HAP-1 (cell line): Measurements from ENCODE around the gene IGFBP2.

Source experiments
- DNase-seq, 2 experiments: peaks; one replicate each; pipeline ENCODE4 v3.0.0-alpha.2; 2016 to 2020; ENCODE audit warnings: low spot score in 2 of 2
- H3K27me3 ChIP-seq: fragments of 250-450 bp; sonication (Bioruptor Pico); 2 replicates; pipeline ENCODE4 v1.5.1; 2020; ENCODE audit warnings: low read depth, mild to moderate bottlenecking, moderate library complexity
- H3K36me3 ChIP-seq: fragments of 250-450 bp; sonication (Bioruptor Pico); replicated peaks from 2 replicates; pipeline ENCODE4 v1.5.1; 2020; ENCODE audit warnings: mild to moderate bottlenecking
- H3K4me1 ChIP-seq: fragments of 250-450 bp; sonication (Bioruptor Pico); 2 replicates; pipeline ENCODE4 v1.5.1; 2020; ENCODE audit warnings: mild to moderate bottlenecking
- H3K4me3 ChIP-seq: fragments of 250-450 bp; sonication (Bioruptor Pico); 2 replicates; pipeline ENCODE4 v1.5.1; 2020; ENCODE audit warnings: mild to moderate bottlenecking, moderate library complexity
- H3K9me3 ChIP-seq: fragments of 250-450 bp; sonication (Bioruptor Pico); 2 replicates; pipeline ENCODE4 v1.5.1; 2020; ENCODE audit warnings: mild to moderate bottlenecking, moderate library complexity
- in situ Hi-C: fragments of 300-500 bp; cut with MboI; formaldehyde crosslinking; loops from 3 replicates; pipeline ENCODE4 v1.14.3; 2020; ENCODE audit warnings: low sequenced_read_pairs, inconsistent platforms, mixed read lengths

IGFBP2 gene

DNA sequence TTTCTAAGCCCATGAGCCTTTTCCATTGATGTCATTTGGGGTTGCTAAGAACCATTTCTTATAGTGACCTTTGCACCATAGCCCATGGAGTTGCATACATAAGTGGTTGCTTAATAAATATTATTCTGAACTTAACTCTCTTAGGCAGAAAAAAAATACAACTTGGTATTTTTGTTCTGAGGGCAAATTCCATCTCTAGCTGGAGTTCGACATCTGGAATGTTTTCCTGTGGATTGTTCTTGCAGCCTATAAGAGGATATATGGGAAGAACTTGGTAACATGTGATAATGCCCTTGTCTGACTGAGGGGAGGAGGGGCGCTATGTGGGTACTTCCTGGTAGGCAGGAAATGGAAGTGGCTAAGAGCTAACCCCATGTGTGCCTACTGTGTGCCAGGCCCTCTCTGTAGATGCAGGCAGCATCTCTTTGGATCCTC, 20.7 kb downstream of the IGFBP2 start:
- in situ Hi-C loops, result loop anchor here (25.0 kb wide), 1 partner anchor 442 kb away; no protein-coding TSS in a partner anchor
- Histone ChIP-seq H3K4me1 (no peaks in the 10 kb centered on the region), H3K9me3 (no peaks in the 10 kb centered on the region), H3K4me3 (no peak overlapping the region), H3K36me3 (peaks cover 20% of the 10 kb centered on the region), H3K27me3 (no peaks in the 10 kb centered on the region)
- DNase-seq, result no peak

DNA sequence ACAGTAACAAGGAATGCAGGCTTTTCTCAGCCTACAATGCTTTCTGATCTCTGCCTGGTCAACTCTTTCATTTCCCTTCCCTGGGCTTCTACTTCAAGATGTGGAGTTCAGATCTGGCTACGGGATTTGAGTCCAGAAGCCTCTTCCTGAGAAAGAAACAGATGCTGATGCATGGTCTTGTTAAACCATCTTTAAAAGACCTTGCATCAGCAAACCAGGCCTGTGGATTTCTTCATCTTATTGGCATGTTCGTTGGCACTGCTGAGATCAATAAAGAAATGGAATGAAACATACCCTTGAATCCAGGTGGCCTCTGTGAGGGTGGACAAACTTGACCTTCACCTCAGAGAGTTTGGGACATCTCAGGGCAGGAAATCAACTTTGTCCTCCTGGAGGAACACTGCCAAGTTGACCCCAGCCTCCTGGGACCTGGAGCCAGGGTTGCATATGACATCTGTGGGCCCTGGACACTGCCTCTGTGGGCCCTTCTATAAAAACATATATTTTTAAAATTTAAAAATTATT, 21.4 kb downstream of the IGFBP2 start:
- Histone ChIP-seq H3K27me3 (no peaks in the 10 kb centered on the region), H3K9me3 (no peaks in the 10 kb centered on the region), H3K4me1 (no peaks in the 10 kb centered on the region), H3K4me3 (no peak overlapping the region), H3K36me3 (peaks cover 20% of the 10 kb centered on the region)
- in situ Hi-C loops, result loop anchor here (25.0 kb wide), 1 partner anchor 442 kb away; no protein-coding TSS in a partner anchor
- no peak for DNase-seq

DNA sequence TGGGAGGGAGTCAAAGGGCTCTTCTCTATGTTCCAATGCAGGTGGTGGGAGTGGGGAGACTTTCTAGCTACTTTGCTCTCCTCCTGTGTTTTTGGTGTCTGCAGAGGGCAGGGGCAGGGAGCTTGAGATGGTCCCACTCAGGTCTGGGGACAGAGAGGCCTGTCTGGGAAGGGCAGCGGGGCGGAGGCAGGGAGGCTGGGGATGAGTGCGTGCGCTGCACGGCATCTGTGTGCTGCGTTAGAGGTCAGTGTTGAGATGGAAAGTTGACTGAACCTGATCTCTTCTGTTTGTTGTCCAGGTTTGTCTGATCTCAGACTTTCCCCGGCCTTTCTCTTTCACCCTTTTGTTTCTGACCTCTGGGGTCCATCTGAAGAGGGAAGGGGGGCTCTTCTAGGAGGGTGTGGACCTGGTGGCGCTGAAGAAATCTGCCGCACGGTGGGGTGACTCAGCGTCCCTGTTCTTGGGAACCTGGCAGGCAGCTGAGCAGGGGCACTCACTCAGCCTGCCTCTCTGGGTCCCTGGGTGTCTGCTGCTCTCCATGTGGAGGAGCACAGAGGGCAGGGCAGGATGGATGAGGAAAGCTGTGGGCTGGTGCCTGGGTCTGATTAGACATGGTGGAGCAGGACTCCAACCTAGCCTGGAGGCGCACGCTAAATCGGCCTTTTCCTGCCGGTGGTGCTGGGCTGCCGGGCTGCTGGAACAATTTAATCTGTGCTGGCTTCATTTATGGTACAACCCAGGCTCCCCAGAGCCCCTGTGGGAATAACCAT, 24.1 kb downstream of the IGFBP2 start:
- Histone ChIP-seq H3K27me3 (no peaks in the 10 kb centered on the region), H3K9me3 (no peaks in the 10 kb centered on the region), H3K36me3 (peaks cover 35% of the 10 kb centered on the region), H3K4me3 (no peak overlapping the region), H3K4me1 (no peaks in the 10 kb centered on the region)
- in situ Hi-C loops, result loop anchor here (25.0 kb wide), 1 partner anchor 445 kb away; no protein-coding TSS in a partner anchor
- DNase-seq, result no peak

DNA sequence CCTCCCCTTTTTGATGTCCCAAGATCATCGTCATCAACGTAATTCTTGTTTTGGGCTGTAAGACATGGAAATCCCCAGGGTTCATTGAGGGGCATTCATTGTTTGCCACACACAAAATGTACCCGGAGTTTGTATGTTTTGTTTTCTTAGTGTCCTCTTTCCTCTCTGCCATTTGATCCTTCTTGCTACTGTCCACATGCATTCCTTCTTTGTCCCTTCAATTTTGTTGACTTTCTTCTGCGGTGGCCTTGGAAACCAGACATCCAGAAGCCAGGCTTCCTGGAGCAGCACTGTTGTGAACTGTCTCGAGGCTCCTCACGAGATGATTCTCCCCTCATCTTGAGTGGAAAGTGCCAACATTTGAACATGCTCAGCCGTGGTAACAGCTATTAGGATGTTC, 24.8 kb downstream of the IGFBP2 start:
- Histone ChIP-seq H3K4me3 (no peak overlapping the region), H3K36me3 (peaks cover 41% of the 10 kb centered on the region), H3K4me1 (no peaks in the 10 kb centered on the region), H3K9me3 (no peaks in the 10 kb centered on the region), H3K27me3 (no peaks in the 10 kb centered on the region)
- in situ Hi-C loops, result loop anchor here (25.0 kb wide), 1 partner anchor 446 kb away; no protein-coding TSS in a partner anchor
- DNase-seq, result no peak

DNA sequence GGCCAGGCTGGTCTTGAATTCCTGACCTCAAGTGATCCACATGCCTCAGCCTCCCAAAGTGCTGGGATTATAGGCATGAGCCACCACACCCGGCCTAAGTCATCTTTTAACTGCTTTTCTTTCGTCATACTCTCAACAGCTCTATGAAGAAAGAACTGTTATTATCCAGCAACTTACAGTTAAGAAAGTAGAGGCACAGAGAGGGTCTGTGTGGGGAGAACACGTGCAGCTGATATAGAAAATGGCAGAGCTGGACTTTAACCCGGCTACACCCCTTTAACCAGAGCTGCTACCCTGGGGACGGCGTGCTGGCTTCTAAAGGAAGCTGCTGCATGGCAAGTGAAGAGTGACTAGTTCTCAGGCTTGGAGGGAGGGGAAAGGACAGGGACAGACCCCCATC, 25.5 kb downstream of the IGFBP2 start:
- Histone ChIP-seq H3K27me3 (no peaks in the 10 kb centered on the region), H3K4me1 (no peaks in the 10 kb centered on the region), H3K9me3 (no peaks in the 10 kb centered on the region), H3K36me3 (peaks cover 48% of the 10 kb centered on the region), H3K4me3 (no peak overlapping the region)
- in situ Hi-C loops, result loop anchor here (25.0 kb wide), 1 partner anchor 446 kb away; no protein-coding TSS in a partner anchor
- no peak for DNase-seq

DNA sequence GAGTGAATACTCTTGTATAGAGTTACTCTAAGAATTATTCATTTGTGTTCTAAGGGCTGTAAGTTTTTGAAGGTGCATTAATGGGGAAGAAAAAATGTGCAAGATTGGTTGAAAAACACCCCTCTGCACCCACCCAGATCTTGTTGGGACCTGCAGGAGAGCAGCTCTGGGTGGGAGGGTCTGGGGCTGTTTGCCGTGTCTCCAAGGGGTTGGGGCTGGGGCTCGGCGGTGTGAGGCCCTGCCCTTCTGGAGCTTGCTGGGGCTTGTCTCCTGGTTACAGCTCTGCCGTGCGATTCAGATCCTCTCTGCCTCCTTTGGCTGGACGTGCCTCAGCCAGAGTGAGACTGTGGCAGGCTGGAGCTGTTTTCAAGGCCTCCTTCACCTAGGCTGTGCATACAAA, 26.1 kb downstream of the IGFBP2 start:
- in situ Hi-C loops, result loop anchor here (25.0 kb wide), 1 partner anchor 447 kb away; no protein-coding TSS in a partner anchor
- H3K36me3 ChIP-seq, result peaks cover 48% of the 10 kb centered on the region

DNA sequence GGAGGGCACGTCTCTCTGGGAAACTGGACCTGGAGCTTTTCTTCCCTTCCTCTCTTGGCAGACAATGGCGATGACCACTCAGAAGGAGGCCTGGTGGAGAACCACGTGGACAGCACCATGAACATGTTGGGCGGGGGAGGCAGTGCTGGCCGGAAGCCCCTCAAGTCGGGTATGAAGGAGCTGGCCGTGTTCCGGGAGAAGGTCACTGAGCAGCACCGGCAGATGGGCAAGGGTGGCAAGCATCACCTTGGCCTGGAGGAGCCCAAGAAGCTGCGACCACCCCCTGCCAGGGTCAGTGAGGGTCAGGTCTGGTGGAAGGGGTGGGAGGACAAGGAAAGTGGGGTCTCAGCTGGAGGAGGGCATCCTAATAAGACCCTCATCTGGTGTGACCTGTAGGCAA, 27.3 kb downstream of the IGFBP2 start:
- Histone ChIP-seq H3K4me1 (no peaks in the 10 kb centered on the region), H3K27me3 (no peaks in the 10 kb centered on the region), H3K9me3 (no peaks in the 10 kb centered on the region), H3K36me3 (peaks cover 39% of the 10 kb centered on the region), H3K4me3 (no peak overlapping the region)
- no peak for DNase-seq
- in situ Hi-C loops, result loop anchor here (25.0 kb wide), 1 partner anchor 448 kb away; no protein-coding TSS in a partner anchor

More for the DNA sequence above, 26.1 kb downstream of the IGFBP2 start:
- H3K4me3 ChIP-seq, result no peak overlapping the region
- H3K9me3 ChIP-seq, result no peaks in the 10 kb centered on the region
- H3K4me1 ChIP-seq, result no peaks in the 10 kb centered on the region
- no peak for DNase-seq
- no peaks in the 10 kb centered on the region for H3K27me3 ChIP-seq

DNA sequence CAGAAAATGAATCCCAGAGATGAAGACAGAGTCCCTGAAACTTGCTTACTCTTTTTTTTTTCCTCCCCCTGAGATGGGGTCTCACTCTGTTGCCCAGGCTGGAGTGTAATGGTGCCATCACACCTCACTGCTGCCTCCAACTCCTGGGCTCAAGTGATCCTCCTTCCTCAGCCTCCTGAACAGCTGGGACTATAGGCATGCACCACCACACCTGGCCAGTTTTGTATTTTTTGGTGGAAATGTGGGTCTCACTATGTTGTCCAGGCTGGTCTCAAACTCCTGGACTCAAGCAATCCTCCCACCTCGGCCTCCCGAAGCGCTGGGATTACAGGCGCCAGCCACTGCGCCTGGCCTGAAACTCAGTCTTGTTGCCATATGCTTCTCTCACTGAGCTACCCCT, 27.8 kb downstream of the IGFBP2 start:
- Histone ChIP-seq H3K27me3 (no peaks in the 10 kb centered on the region), H3K36me3 (peaks cover 39% of the 10 kb centered on the region), H3K9me3 (no peaks in the 10 kb centered on the region), H3K4me3 (no peak overlapping the region), H3K4me1 (no peaks in the 10 kb centered on the region)
- no peak for DNase-seq
- in situ Hi-C loops, result loop anchor here (25.0 kb wide), 1 partner anchor 449 kb away; no protein-coding TSS in a partner anchor

DNA sequence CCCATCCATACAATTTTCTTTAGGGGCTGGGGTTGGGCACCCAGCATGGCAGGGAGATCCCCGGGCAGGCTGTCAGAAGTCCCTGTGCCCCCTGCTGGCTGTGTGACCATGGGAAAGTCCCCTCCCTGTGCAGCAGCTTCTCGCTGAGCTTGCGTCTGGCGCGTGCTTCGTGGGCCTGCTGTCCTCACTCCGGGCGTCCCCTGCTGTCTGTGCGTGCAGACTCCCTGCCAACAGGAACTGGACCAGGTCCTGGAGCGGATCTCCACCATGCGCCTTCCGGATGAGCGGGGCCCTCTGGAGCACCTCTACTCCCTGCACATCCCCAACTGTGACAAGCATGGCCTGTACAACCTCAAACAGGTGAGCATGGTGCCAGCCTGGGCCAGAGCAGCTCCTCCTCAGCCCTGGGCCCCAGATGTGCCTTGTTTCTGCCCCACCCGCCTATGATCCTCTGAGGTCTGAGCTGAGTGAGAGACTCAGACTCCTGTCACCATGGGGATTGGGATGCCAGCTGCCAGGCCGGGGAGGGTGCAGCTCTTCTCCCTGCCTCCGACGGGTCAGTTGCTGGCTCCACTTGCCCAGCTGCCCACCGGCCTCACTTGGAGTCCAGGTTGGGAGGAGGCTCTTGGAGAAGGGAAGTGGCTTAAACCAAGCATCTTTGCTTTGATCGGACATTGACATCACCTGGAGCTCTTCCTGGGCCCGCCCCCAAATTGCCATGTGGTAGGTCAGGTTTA, 28.6 kb downstream of the IGFBP2 start:
- in situ Hi-C loops, result loop anchor here (25.0 kb wide), 1 partner anchor 450 kb away; no protein-coding TSS in a partner anchor
- H3K9me3 ChIP-seq, result no peaks in the 10 kb centered on the region
- H3K4me1 ChIP-seq, result no peaks in the 10 kb centered on the region
- no peak for DNase-seq
- H3K27me3 ChIP-seq, result no peaks in the 10 kb centered on the region
- H3K36me3 ChIP-seq, result peaks cover 39% of the 10 kb centered on the region
- H3K4me3 ChIP-seq, result no peak overlapping the region

DNA sequence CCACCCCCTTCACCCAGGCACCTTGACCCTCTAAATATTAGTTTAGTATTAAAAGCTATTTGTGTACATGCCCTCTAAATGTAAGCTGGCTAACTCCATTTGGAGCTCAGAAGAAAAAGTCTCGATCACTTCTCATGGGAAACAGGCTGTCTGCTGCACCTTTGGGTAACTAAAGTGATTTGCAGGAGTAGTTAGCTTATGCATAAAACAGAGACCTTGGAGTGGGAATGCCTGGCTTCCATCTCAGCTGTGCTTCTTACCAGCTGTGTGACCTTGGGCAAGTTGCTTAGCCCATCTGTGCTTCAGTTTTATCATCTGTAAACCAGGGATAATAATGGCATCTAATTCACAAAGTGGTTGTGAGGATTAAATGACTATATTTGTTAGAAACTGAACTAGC, 29.9 kb downstream of the IGFBP2 start:
- H3K36me3 ChIP-seq, result peaks cover 36% of the 10 kb centered on the region
- in situ Hi-C loops, result loop anchor here (25.0 kb wide), 1 partner anchor 451 kb away; no protein-coding TSS in a partner anchor
- DNase-seq, result no peak
- H3K4me3 ChIP-seq, result no peak overlapping the region
- no peaks in the 10 kb centered on the region for H3K9me3 ChIP-seq
- no peaks in the 10 kb centered on the region for H3K27me3 ChIP-seq
- no peaks in the 10 kb centered on the region for H3K4me1 ChIP-seq

DNA sequence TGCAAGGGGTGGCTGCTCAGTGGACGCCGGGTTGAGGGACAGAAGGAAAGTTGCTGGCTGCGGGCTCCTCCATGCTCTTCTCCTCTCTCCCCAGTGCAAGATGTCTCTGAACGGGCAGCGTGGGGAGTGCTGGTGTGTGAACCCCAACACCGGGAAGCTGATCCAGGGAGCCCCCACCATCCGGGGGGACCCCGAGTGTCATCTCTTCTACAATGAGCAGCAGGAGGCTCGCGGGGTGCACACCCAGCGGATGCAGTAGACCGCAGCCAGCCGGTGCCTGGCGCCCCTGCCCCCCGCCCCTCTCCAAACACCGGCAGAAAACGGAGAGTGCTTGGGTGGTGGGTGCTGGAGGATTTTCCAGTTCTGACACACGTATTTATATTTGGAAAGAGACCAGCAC, 30.6 kb downstream of the IGFBP2 start:
- no peaks in the 10 kb centered on the region for H3K27me3 ChIP-seq
- H3K9me3 ChIP-seq, result no peaks in the 10 kb centered on the region
- in situ Hi-C loops, result loop anchor here (25.0 kb wide), 1 partner anchor 452 kb away; no protein-coding TSS in a partner anchor
- no peak overlapping the region for H3K4me3 ChIP-seq
- H3K4me1 ChIP-seq, result no peaks in the 10 kb centered on the region
- no peak for DNase-seq
- H3K36me3 ChIP-seq, result peaks cover 35% of the 10 kb centered on the region

DNA sequence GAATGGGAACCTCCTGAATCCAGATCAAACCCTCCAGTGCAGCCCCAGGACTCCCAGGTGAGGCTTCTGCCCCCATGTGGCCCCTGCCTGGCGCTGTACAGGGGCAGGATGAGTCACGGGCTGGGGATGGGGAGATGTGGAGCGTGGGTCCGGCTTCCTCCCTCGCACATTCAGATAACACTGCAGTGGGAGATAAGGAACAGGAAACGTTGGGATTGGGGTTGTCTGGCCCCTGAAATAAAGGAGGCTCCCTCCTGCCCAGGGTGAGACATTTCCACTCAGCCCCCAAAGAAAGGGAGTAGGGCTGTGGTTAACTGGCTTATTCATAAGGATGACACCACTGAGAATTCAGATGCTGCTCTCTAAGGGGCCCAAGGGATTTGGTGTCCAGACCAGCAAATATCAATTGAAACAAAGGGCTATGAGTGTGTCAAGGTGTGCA, 31.4 kb downstream of the IGFBP2 start:
- peaks cover 35% of the 10 kb centered on the region for H3K36me3 ChIP-seq
- DNase-seq, result no peak

DNA sequence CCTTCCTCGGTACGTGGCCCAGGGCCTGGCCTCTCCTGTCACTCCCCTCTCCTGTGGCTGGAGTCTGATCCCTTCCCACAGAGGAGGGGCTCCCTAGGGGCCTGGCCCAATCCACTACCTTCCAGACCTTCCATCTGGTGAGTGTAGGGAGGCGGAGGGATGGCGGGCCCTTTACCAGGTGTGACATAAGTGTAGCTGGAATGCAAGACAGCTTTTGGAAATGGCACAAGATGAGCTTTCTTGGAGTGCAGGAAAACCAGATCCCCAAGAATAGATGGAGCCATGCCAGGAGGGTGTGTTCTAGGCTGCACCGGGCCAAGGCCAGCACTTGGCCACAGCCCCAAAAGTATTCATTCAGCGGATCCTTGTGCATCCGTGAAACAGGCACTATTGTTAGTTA, 32.0 kb downstream of the IGFBP2 start:
- in situ Hi-C loops, result loop anchor here (5.0 to 25.0 kb wide), 2 partner anchors 148 to 453 kb away; no protein-coding TSS in a partner anchor
- Histone ChIP-seq H3K4me3 (no peak overlapping the region), H3K27me3 (no peaks in the 10 kb centered on the region), H3K36me3 (peaks cover 32% of the 10 kb centered on the region), H3K4me1 (no peaks in the 10 kb centered on the region), H3K9me3 (no peaks in the 10 kb centered on the region)
- DNase-seq, result no peak

More for the DNA sequence above, 31.4 kb downstream of the IGFBP2 start:
- Histone ChIP-seq H3K27me3 (no peaks in the 10 kb centered on the region), H3K9me3 (no peaks in the 10 kb centered on the region), H3K4me3 (no peak overlapping the region), H3K4me1 (no peaks in the 10 kb centered on the region)
- in situ Hi-C loops, result loop anchor here (5.0 to 25.0 kb wide), 2 partner anchors 147 to 452 kb away; no protein-coding TSS in a partner anchor
